Fibroblast of skin of left biceps (primary cell): ENCODE results near the gene QSOX1.

Experiments
- DNase-seq, 2 experiments: peaks; one replicate each; pipeline ENCODE4 v3.0.0-alpha.2; 2013; ENCODE audit warnings: low read depth in 2 of 2

QSOX1 gene

DNA sequence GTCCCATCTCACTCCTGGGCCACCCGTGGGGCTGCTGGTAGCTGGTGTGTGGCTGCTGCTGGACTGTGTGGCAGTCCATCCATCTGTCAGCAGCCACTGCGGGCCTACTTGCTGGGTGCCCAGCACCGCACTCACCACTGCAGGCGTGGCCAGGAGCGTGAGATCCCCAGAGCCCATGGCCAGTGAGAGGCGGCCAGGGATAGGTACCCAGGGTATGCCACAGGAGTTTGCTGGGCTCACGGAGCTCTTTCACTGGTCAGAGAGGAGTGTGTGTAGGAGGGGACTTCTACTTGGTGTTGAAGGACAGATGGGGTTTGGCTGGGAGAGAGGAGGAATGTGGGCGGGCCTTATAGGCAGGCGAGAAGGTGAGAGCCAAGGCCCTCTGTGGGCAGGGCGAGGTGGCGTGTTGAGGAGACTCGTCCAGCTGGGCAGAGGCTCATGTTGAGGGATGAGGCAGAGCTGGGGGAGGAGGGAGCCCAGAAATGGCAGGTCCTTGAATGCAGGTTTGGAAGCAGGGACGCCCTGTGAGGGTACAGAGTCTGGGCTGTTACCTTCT is 15.0 kb downstream of the QSOX1 start:
- no peak for DNase-seq

DNA sequence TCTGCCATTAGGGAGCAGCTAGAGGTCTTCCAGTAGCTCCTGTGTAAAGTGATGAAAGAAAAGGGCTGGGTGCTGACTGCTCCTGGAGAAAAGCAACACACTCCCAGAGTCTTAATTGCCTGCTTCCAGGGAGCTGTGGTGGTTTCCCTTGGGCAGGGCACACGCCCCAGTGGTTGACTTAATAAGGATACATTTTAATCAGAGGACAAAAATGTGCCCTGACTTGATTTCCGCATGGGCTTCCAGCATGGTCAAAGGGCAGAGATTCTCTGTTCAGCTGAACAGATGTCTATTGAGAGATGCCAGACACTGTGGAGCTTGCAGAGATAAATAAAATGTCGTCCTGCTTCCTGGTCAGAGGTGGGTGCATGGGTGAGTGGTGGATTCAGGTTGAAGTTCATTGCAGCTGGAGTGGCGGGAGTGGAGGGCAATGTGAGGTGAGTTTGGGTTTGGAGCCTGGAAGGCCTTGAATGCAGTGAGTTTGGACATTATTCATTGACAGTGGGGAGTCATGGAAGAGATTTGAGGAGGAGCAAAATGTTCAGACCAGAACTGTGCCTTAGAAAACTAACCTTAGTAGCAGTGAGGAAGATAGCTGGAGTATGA is 16.0 kb downstream of the QSOX1 start:
- DNase-seq: no peak

DNA sequence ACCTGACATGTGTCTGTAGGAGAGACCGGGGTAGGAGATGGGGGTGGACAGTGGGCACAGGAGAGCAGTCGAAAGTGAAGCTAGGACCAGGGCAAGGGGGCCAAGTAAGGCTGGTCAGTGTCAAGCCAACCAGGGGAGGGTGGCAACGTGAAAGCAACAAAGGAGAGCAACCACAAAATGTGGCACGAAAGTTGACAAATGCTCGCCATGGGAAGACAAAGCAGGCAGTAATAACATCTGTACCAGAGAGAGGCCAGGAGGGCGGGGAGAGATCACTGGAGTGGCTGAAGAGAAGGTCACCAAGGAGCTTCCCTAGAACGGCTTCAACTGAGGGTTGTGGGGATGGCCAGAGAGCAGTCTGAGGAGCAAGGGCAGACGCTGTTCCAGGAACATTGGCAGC is 17.0 kb downstream of the QSOX1 start:
- DNase-seq: no peak

- DNase-seq: no peak
Measured at GRCh38 chr1:180173451-180173850, 18.8 kb downstream of the QSOX1 start.

DNA sequence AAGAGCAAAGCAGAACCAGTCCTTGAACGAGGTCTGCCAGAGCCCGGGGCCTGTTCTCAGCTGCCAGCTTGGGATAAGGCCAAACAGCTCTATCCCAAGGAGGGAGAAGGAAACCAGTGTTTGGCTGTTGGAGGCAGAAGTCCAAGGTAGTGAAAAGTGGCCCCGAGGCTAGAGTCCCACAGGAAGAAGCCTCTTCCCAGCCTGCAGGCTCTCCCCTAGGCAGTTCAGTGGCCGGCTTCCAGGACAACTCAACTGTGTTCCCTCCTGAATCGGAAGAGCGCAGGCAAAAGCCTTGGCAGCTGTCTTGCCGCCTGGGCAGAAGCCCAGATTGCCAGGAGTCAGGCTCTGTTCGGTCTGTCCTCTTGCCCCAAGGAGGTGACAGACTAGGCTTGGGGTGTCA is 19.3 kb downstream of the QSOX1 start:
- no peak for DNase-seq

GRCh38 chr1:180175291-180175690 is 20.6 kb downstream of the QSOX1 start:
- no peak for DNase-seq

DNA sequence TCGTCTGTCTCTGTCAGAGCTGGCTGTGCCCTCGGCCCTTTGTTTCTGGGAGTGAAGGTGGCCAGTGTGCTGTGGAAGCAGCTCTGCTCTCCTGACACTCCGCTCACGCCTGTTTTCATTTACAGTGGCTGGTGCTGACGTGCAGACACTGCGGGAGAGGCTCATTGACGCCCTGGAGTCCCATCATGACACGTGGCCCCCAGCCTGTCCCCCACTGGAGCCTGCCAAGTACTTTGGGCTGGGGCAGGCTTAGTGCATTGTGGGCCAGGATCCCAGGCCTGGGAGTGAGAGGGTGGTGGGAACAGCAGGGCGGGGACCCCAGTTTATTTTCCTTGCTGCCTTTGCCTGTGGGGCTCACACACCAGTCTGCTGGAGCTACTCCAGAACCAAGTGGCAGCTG is 21.1 kb downstream of the QSOX1 start:
- no peak for DNase-seq

DNA sequence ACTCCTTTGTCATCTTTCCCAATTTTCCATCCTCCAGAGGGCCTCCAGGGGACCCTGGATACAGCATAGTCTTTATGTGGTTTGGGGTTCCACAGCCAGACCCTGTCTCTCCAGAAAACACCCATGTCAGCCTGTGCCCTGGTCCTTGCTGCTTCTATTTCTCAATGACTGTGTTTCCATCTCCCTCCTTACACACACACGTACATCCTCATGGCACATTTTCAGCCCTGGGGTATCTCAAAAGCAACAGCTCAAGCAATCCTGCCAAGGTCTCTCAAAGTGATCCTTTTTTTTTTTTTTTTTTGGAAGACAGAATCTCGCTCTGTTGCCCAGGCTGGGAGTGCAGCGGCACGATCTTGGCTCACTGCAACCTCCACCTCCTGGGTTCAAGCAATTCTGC is 22.3 kb downstream of the QSOX1 start:
- no peak for DNase-seq

- no peak for DNase-seq
Measured at GRCh38 chr1:180177931-180178330, 23.3 kb downstream of the QSOX1 start.

DNA sequence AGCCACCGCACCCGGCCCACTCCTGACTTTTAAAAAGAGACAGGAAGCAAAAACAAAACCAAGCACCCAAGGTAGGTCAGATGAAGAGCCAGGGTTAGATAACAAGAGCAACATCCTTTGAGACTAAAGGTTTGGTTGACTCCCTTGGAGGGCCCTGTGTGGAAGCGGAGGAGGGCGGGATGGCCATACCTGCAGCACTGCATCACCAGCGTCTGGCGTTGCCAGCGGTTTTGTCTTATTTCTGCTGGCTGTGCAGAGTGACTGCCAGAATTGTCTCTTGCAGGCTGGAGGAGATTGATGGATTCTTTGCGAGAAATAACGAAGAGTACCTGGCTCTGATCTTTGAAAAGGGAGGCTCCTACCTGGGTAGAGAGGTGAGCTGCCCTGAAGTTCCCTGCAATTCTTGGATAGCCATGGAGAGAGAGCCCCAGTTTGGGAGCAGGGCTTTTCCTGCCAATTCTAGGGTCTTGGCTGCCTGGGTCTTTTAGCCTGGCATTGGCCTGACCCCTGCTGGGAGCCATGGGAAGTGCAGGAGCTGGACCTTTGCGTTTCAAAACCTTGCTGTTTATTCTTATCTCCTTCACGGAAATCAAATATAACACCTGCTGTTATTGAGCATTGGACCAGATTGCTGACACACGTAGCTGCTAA is 24.0 kb downstream of the QSOX1 start:
- DNase-seq: no peak

DNA sequence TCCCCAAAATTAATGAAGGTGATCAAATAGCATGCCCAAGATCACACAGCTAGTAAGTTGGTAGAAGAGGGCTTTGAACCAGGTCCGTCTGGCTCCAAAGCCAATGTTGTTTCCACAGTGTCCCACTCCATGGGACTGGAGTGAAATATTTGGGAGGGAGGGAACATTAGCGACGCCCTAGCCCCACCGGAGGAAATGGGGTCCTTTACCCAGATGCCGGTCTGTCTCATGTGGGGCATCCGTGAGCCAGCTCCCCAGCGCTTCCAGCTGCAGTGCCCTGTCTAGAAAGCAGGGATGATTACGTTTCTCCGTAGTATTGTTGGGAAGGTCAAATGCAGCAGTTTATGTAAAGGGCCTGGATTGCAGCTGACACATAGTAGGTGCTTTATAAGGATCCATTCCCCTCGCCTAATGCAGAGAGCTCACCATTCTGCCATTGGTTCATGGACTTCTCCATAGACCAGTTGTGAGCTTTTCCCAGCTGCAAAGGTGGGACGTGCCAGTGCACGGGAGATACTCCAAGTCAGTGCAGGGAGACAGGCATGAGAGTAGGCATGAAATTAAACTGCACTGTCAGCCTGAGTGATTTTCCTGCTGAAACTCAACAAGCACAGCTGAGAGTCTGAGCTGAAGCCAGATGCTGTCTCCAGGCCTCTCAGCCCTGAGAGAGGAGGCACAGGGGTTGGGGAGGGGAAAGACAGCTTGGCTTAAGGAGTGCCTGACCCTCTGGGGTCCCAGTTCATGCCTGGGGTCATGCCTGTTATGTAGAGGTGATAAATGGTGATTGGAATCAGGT is 24.7 kb downstream of the QSOX1 start:
- DNase-seq: no peak

- no peak for DNase-seq
Measured at GRCh38 chr1:180181048-180181447, 26.4 kb downstream of the QSOX1 start.

GRCh38 chr1:180181996-180182642 is 27.4 kb downstream of the QSOX1 start:
- DNase-seq: no peak

DNA sequence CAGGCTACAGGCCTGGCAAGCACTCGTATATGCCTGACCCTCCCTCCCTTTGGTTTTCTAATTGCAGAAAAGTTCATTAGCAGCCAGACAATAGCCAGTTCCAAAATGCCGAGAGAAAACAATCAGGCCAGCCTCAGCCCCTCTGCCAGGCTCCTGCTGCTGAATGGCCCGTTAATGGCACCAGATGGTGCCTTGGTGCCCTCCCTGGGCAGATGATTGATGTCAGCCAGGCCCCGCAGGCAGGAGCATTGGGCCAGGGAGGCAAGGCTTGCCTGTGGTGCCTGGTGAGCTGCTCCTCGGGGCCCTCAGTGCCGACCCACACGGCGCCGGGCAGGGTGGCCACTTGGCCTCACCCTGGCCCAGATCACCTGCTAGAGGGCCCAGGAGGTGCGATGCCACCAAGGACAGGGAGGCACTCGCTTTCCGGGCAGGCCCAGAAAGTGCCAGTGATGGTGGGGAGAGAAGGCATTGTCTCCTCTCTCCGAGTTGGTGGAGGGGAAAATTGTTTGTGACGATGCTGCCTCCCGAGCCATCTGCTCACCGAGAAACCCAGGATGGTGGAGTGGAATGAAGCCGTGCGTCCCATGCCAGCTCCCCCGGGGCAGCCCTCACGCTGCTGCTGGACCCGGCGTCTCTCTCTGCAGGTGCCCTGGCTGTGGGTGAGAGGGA is 28.1 kb downstream of the QSOX1 start:
- DNase-seq: no peak

DNA sequence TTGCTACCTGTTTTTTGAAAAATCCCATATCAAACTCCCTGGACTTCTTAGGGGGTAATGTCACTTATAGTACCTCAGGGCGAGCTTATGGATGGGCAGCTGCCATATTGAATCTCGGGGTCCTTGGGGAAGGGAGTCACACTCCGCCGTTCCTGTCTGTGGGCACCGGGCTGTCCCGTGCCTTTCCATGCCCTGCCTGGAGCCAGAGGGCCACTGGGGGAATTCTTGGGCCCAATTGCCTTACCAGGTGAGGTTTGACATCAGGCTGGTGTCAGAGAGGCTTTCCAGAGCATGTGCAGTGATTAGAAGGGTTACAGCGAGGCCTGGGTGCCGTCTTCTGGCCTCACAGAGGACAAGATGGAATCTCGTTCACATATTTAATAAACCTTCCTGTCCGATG is 28.8 kb downstream of the QSOX1 start:
- DNase-seq: no peak

DNA sequence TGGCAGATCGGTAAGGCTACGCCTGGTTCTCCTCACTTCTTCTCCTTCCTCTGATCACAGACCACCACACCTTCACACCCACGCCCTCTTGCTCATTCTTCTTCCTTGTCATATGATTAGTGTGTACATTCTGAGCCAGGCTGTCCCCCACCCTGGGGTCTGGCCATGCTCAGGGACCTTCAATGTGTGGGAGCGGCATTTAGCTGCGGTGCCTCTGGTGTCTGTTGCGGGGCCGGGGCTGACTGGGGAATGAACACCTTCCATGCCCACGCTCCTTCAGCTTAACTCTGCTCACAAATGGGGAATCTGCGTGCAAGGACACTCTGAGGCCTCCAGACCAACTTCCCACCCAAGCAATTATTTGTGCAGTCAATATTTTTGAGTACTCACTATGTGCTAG is 29.4 kb downstream of the QSOX1 start:
- no peak for DNase-seq

GRCh38 chr1:180185281-180185680 is 30.6 kb downstream of the QSOX1 start:
- DNase-seq: no peak

- no peak for DNase-seq
Measured at GRCh38 chr1:180185971-180186645, 31.4 kb downstream of the QSOX1 start.

- DNase-seq: no peak
Measured at GRCh38 chr1:180186831-180187230, 32.2 kb downstream of the QSOX1 start.

GRCh38 chr1:180187626-180188025 is 33.0 kb downstream of the QSOX1 start:
- DNase-seq: no peak

DNA sequence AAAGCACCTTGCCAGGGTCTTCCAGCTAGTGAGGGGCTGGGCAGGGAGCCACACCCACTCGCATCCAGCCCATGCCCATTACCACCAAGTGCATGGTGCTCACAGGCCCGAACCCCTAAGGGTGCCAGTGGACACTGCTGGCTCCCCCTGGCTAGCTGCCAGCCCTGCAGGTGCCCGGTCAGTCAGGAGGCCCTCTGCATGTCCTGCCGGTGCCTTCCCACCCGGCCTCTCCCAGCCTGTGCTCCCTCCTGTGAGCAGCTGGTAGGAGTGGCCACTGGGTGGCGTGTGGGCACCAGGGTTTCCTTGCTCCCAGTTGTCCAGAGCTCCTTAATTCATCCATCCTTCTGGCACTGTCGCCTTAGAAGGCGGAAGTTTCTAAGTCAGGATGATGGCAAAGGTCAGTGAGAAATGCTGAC is 33.4 kb downstream of the QSOX1 start:
- no peak for DNase-seq
